Measurements from ENCODE around the gene TEAD3.
A peak's percentile ranks its signal among the peaks of the same experiment; 100 is the strongest.

Gene TEAD3

DNA sequence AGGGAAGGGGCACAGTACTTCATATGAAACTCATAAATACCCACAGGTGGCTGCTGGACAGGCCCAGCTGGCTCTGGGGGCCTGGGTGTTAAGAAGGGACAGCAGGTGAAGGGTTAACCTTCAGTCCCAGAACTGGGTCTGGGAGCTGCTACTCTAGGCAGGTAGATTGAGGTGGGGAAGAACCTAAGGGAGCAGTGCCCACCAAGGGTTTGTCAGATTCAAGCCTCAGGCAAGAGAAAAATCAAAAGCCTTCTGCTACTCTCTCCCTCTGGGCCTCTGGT lies 23.1 kb downstream of the TEAD3 start:
- DNase-seq: no peak

- no peak for DNase-seq
These were observed 23.6 kb downstream of the TEAD3 start for GRCh38 chr6:35473075-35473849.

- no peak for DNase-seq
These were observed 25.0 kb downstream of the TEAD3 start for GRCh38 chr6:35471836-35472345.

DNA sequence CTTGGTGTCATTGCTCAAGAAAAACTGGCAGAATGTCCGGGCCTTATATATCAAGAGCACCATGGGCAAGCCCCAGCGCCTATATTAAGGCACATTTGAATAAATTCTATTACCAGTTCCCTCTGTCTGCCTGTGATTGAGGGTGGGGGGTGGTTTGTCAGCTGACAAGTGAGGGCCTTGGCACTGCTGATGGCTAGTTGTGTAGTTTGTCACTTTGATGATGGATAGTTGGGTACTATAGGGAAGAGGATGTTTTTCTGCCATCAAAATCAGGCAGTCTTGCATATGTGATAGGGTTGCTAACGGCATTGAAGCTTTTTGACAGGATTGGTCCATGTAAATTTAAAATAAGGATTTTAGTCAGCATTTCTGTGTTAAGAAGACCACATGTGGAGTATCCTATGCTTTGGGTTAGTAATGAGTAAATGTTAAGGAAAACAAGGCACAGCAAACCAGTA lies 26.2 kb downstream of the TEAD3 start:
- no peak for DNase-seq

DNA sequence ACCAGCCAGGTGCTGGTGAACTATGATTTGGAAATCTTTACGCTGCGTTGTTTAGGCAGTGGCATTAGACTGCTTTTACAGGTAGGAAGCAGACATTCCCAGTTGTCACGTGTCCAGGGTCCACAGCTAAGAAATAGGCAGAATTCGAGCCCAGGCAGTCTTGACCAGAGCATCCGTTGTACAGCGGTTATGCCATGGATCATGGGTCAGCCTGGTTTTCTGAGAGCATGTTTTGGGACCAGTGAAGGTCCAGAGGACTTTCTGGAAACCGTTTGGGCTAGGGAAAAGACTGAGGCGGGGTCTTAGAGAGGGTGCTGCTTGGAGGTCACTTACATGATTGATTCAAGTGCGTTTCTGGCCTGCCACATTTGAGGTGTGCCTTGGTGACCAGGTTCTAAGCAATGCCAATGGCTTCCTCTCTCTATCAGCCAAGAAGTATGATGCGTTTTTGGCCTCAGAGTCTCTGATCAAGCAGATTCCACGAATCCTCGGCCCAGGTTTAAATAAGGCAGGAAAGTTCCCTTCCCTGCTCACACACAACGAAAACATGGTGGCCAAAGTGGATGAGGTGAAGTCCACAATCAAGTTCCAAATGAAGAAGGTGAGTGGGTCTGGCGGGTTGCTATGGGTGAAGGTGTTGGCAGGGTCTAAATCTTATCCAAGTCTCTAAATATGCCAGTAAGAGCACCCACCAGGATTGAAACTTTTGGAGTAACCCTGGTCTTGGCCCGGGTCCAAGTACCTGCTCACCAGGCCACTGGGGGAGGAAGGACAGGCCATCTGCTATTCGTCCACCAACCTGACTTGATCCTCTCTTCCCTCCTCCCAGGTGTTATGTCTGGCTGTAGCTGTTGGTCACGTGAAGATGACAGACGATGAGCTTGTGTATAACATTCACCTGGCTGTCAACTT lies 26.9 kb downstream of the TEAD3 start:
- no peak for DNase-seq

GRCh38 chr6:35468980-35469750 lies 27.7 kb downstream of the TEAD3 start:
- DNase-seq: no peak

DNA sequence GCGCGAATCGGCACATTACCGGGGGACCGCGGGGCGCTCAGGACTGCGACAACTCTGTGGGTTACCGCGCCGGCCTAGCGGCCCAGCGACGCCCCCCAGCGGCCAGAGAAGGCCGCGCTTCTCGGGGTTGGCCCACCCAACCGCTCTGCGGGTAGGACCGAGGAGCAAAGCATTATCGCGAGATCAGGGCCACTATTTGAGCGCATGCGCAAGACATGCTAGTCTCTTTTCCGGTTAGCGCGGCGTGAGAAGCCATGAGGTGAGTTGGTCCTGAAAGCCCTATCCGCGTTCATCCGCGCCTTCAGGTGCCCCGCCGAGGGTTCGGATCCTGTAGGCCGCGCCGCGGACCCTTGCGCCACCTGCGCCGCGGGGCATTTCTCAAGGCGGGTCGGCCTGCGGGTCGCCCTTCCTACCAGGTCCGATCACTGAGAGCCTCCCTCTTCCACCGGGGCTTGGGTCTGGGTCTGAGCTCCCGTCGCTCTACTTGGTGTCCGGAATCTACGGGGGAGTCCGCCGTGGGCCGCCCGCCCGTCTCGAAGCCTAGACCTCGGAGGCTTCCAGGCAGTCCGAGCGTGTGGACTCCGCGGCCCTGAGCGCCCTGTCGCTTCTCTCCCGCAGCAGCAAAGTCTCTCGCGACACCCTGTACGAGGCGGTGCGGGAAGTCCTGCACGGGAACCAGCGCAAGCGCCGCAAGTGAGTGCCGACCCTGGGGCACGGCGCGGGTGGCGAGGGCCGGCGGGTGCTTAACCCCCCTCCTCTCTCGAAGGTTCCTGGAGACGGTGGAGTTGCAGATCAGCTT lies 28.5 kb downstream of the TEAD3 start, which contains the start of gene RPL10A:
Gene RPL10A (plus strand): TSS at position 221 of the 799 bp plus-strand sequence. CDS start 34 bp downstream, at position 255.
- peak; percentile 94 for DNase-seq

DNA sequence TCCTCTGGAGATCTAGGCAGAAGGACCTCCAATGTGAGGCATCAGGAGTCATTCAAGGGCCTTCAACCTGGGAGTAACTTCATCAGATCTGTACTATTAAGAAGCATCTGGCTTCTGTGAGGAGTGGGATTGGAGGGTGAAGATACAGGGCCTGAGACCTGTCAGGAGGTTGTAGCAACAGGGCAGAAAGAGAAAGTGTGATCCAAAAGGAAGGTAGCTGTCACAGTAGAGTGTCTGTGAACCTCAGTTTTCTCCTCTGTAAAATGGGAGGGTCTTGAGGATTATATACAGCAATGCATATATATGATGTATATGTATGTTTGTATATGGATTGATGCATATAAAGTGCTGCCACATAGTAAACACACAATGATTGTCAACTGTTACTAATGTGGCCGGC lies 31.2 kb downstream of the TEAD3 start:
- DNase-seq: no peak

- DNase-seq: no peak
These were observed 33.6 kb downstream of the TEAD3 start for GRCh38 chr6:35463292-35463691.

- DNase-seq: no peak
These were observed 35.6 kb downstream of the TEAD3 start for GRCh38 chr6:35461270-35461669.

DNA sequence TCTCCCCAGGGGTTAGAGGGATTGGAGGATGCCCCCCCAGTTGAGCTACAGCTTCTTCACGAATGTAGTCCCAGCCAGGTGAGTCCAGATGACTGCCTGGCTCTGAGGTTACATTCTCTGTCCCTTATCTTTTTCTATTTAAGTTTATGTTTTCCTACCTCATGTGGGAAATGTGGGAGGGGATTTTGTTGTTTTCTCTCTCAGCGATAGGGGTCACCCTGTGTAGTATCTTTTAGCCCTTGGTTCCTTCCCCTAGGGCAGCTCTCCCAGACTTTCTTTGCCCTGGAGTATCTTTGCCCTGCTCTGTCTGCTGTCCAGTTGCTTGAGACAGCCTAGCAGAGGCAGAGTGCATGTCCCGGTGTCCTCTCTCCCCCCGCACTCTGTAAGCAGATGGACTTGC lies 39.0 kb downstream of the TEAD3 start:
- no peak for DNase-seq

DNA sequence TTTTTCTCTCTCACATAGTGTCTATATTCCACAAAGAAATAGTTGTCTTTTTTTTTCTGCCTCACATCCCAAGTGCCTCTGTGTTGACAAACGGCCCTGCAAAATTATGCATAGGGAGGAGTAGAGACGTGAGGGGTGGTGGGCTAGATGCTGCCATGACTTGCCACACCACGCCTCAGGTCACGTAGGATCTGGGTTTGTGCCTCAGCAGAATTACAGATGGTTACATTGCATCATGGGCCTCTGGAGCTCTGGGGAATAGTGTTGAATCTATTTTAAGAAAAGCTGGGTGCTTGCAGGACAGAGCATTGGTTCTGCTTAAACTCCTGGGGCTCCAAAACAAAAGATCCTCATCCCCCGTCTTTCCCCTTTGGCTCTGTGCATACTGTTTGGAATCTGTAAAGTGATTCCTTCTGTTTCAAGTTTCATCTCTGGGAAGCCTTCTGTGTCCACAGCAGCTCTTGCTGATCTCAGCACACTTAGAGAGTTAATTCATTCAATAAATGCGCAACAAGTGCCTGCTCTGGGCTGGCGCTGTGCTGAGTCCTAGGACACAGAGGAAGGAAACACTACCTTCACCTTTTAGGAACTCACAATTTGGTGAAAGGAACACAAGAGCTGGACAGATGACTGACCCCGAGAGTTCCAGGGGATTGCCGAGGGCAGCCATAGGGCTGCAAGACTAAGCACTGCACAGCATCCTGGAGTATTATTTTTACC lies 42.3 kb downstream of the TEAD3 start:
- no peak for DNase-seq

DNA sequence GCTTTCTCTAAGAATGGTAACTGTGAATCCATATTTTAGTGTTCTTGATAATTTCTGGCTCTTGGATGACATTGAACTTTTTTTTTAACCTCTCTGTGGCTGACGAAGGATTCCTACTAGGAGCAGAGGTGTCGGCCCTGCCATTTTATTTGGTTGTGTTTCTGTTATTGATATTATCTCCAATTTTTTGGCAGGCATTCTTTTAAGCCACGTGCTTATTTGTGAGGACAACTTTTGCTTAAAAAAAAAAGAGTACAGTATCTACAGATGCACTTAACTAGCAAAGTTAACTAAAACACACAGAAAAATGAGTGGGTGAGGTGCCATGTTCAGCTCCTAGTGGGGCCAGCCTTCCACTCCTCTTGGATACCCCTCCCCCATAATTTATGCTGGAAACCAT lies 43.6 kb downstream of the TEAD3 start:
- DNase-seq: no peak

DNA sequence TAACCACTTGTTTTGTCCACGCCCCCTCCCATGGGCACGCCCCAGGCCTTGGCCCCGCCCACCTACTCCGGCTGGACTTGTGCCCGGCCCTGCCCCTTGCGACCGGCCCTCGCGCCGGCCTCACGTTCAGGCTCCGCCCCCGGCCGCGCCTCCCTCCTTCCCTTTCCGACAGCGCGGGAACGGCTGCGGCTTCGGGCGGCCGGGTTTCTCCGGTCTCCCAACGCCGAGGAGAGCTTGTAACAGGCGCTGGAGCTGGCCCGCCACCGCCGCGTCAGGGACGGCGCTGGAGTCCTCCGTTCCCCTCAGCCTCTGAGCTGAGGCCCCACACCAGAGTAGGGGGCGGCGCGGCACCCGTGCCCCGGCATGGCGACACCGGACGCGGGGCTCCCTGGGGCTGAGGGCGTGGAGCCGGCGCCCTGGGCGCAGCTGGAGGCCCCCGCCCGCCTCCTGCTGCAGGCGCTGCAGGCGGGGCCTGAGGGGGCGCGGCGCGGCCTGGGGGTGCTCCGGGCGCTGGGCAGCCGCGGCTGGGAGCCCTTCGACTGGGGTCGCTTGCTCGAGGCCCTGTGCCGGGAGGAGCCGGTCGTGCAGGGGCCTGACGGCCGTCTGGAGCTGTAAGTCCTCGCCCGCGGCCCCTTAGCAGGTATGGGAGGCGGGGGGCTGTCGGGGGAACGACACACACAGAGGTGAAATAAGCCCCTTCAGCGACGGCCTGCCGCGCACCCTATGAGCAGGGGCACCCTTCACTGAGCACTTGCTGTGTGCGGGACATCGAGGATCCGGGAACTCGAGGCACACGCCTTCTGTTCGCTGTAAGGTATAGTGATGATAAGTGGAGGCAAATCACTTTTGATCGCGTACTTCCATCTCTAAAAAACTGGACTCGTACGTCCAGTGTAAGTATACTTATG lies 44.4 kb downstream of the TEAD3 start, which contains the start of gene FANCE:
Gene FANCE (plus strand): TSS at position 156 of the 908 bp plus-strand sequence. CDS start 208 bp downstream, at position 364.
- peak; percentile 85 for DNase-seq

GRCh38 chr6:35451354-35452182 lies 45.3 kb downstream of the TEAD3 start:
- DNase-seq: no peak

DNA sequence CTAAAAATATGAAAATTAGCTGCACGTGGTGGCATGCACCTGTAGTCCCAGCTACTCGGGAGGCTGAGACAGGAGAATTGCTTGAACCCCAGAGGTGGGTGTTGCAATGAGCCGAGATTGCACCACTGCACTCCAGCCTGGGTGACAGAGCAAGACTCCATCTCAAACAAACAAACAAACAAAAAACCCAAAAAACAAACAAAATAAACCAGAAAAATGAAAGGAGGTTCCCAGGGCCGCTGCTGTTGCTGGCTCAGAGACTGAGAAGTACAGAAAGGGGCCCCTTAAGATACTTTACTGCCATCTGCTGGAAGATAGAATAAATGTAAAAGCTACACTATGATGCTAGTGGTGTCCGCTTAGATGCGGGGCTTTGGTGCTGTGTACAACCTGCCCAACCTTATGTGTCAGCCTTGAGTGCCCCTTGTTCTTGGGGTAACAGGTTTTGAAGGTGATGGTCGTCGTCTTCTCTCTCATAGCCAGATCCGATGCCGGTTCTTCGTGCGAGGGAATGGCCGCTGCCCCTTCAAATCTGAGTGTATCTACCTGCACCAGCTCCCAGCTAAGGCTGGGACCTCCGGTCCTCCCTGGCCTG lies 47.5 kb downstream of the TEAD3 start:
- DNase-seq: no peak

DNA sequence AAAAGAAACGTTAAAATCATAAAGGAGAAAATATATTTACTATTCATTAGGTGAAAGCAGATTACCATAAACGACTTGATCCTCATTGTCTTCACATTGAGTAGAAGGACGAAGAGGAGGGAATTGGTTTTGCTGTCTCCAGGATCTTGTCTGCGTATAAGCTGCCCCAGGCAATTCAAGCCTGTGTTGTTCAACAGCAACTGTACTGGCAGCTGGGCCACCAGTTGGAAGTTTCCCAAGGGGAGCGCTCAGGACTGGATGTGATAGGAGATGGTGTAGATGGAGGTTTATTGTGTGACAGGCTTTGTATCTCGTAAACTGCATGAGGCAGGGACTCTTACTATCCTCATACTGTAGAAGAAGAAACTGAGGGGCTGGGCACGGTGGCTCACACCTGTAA lies 48.7 kb downstream of the TEAD3 start:
- DNase-seq: no peak

- DNase-seq: no peak
These were observed 51.2 kb downstream of the TEAD3 start for GRCh38 chr6:35445691-35446090.
